Left ventricle myocardium inferior (tissue), 1 donor: ENCODE results near the gene SKAP2. TPM values are rescaled to one million over a fixed set of nuclear protein-coding genes. Genes with fewer than 3 reads are reported as not detected.

Experiments used
- DNase-seq: peaks from one replicate; pipeline ENCODE4 v3.0.0-alpha.2; 2020
- H3K27ac ChIP-seq: fragments of 200-600 bp; replicated peaks from 2 replicates; pipeline ENCODE4 v1.8.0; 2021
- H3K27me3 ChIP-seq: fragments of 200-600 bp; 2 replicates; pipeline ENCODE4 v1.8.0; 2021; ENCODE audit warnings: low read depth
- H3K36me3 ChIP-seq: fragments of 200-600 bp; 2 replicates; pipeline ENCODE4 v1.8.0; 2021
- H3K4me1 ChIP-seq: fragments of 200-600 bp; 2 replicates; pipeline ENCODE4 v1.8.0; 2021
- H3K4me3 ChIP-seq: fragments of 200-600 bp; 2 replicates; pipeline ENCODE4 v1.8.0; 2021; ENCODE audit warnings: mild to moderate bottlenecking, moderate library complexity
- H3K9me3 ChIP-seq: fragments of 200-600 bp; replicated peaks from 2 replicates; pipeline ENCODE4 v1.8.0; 2021
- intact Hi-C: fragments of 100-400 bp; cut with micrococcal nuclease; formaldehyde crosslinking; loops from one replicate; pipeline ENCODE4 v1.11.0; 2022
- total RNA-seq: library from RNA; stranded (reverse); fragmentation: NEBNext Ultra II Directional; extraction: Animal tissue kit (Norgen Biotek cat#: 25700); gene quantifications from one replicate; pipeline ENCODE4 v1.2.1, GENCODE V29; 2021
- TF ChIP-seq, protein P1 (sequence below): fragments of 200-600 bp; IDR thresholded peaks from 2 replicates; pipeline ENCODE4 v1.8.0; 2021; ENCODE audit warnings: antibody characterized with exemption, mild to moderate bottlenecking, borderline replicate concordance
- donor health status: DM: no; HTN: yes; CAD: no; lungs with severe emphysema.

SKAP2 gene
- total RNA-seq, 1 donor from 2014 or later: 5.2 TPM

DNA sequence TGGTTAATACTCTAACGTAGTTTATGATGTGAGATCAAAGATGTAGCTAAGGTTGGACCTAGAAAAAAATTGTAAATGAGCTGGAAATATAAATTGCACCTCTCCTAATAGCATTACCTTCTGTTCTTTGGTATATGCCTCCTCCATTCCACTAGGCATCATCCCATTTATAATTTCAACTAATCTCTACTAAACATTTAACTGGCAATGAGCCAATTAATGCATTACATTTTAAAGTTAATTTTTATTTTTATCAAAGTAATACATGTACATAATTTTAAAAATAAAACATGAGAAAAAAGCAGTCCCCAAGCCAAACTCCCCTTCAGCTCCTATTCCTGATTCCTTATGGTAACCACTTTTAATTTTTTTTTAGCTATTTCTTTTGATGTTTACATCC is 35.1 kb upstream of the SKAP2 start:
- peaks cover 52% of the 10 kb centered on the region for H3K27me3 ChIP-seq
- no peak for DNase-seq
- no peak overlapping the region for H3K4me3 ChIP-seq
- no peaks in the 10 kb centered on the region for H3K36me3 ChIP-seq
- intact Hi-C loops: no loop called here
- TF ChIP-seq, protein P1, sequence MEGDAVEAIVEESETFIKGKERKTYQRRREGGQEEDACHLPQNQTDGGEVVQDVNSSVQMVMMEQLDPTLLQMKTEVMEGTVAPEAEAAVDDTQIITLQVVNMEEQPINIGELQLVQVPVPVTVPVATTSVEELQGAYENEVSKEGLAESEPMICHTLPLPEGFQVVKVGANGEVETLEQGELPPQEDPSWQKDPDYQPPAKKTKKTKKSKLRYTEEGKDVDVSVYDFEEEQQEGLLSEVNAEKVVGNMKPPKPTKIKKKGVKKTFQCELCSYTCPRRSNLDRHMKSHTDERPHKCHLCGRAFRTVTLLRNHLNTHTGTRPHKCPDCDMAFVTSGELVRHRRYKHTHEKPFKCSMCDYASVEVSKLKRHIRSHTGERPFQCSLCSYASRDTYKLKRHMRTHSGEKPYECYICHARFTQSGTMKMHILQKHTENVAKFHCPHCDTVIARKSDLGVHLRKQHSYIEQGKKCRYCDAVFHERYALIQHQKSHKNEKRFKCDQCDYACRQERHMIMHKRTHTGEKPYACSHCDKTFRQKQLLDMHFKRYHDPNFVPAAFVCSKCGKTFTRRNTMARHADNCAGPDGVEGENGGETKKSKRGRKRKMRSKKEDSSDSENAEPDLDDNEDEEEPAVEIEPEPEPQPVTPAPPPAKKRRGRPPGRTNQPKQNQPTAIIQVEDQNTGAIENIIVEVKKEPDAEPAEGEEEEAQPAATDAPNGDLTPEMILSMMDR: no peak
- no peaks in the 10 kb centered on the region for H3K9me3 ChIP-seq
- H3K27ac ChIP-seq: no peak overlapping the region
- H3K4me1 ChIP-seq: no peaks in the 10 kb centered on the region

DNA sequence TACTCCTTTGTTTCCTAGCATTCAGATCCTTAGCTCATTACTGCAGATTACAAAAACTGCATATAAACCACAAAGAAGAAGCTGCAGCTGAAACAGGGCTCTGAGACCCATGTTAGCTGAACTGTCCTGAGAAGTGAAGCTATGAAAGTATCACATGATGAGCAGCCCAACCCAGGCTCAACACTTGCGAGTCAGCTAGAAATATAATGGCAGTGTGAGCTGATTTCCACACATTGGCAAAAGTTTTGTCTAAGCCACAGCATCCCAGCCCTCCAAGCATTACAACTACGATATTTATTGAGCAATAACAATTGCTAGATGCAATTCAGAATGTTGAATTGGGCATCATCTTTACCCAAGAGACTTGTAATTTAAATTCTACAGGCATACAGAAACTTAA is 34.5 kb upstream of the SKAP2 start:
- TF ChIP-seq, protein P1: no peak
- Histone ChIP-seq H3K4me3 (no peak overlapping the region), H3K27ac (no peak overlapping the region), H3K36me3 (no peaks in the 10 kb centered on the region), H3K27me3 (peaks cover 54% of the 10 kb centered on the region), H3K4me1 (no peaks in the 10 kb centered on the region), H3K9me3 (no peaks in the 10 kb centered on the region)
- DNase-seq: no peak
- intact Hi-C loops: no loop called here

DNA sequence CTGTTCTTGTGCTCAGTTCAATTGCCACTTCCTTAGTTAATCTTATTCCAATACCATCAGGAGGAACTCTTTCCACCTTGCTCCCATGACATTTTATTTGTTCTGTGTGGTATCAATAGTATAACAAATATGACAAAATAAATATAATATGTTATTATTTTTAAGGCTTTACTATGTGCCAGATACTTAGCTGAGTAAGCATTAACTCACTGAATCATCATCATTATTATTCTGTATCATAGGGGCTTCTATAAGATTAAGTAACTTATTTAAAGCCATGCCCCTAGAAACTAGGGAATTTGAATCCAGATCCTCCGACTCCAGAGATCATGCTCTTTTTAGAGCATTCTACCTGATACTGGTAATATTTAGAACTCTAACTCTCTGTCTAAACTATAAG is 33.5 kb upstream of the SKAP2 start:
- TF ChIP-seq, protein P1: no peak
- Histone ChIP-seq H3K36me3 (no peaks in the 10 kb centered on the region), H3K27ac (no peak overlapping the region), H3K4me3 (no peak overlapping the region), H3K4me1 (no peaks in the 10 kb centered on the region), H3K9me3 (no peaks in the 10 kb centered on the region), H3K27me3 (peaks cover 55% of the 10 kb centered on the region)
- intact Hi-C loops: no loop called here
- DNase-seq: no peak

DNA sequence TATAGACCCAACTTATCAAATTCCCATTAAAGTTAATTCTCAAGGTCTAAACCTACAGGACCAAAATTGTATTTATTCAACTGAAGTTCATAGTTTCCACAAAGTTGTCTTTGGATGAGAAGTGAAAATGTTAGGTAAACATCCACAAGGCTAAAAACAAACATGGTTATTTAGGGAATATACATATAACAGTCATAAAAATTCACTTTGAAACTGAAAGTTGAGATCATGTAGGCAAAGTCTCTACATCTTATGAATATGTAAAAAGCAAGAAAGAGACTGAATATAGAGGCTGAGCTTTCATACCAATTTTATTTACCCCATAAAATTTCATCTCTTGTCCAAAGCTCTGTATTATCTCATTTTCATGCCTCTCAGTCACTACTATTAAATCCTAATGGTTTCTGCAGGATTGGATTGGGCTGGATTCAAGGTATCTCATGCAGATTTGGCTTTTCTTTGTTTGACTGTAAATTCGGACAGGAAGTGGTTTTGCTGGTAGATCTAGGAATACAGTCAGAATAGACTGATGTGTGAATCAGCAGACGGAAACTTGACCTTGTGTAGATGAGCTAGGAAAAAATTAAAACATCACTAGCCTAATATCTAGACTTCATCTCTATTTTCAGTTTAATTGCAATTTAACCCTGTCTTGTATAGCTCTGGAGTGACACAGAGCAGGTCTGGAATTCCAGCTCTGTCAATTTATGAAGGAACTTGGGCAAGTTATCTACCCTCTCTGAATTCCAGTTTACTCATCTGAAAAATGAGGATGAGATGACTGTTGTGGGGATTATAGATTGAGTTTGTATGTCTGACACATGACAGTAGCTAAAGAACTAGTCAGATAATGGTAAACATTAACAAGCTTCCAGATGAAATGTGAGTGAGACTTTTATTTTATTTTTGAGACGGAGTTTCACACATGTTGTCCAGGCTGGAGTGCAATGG is 27.3 kb upstream of the SKAP2 start:
- DNase-seq: no peak
- intact Hi-C loops: no loop called here
- TF ChIP-seq, protein P1: no peak
- Histone ChIP-seq H3K9me3 (peaks cover 9% of the 10 kb centered on the region), H3K27me3 (peaks cover 70% of the 10 kb centered on the region), H3K4me3 (no peak overlapping the region), H3K4me1 (no peaks in the 10 kb centered on the region), H3K27ac (no peak overlapping the region), H3K36me3 (no peaks in the 10 kb centered on the region)

DNA sequence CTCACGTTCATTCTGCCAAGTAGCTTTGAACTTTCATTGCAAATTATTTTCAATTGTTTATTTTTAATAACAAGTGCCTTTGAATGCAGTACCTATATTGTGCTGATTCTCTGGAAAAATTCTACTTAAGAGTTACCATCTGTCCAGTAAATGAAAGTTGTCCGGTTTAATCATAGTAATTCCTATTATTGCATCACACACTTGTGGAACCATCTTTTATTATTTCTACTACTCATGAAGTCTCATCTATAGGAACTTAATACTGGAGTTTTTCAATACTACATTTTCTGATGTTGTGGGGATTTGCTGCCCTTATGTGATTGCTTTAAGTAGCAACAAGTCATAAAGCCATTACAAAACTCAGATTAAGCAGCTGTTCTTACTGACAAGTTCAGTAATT is 16.5 kb upstream of the SKAP2 start:
- TF ChIP-seq, protein P1: no peak
- peaks cover 32% of the 10 kb centered on the region for H3K9me3 ChIP-seq
- H3K36me3 ChIP-seq: no peaks in the 10 kb centered on the region
- intact Hi-C loops: no loop called here
- DNase-seq: no peak
- no peaks in the 10 kb centered on the region for H3K4me1 ChIP-seq
- H3K27ac ChIP-seq: no peak overlapping the region
- H3K27me3 ChIP-seq: peaks cover 29% of the 10 kb centered on the region
- H3K4me3 ChIP-seq: no peak overlapping the region
